GM21717 (cell line): Measurements from ENCODE around the gene SLF2.
"Not testable (repeated sequence)": the region's sequence is repeated elsewhere in the genome, so short reads cannot be mapped to it uniquely, and the experiment has no call there.

Experiments
- ATAC-seq: cut with Tn5 transposase; IDR thresholded peaks from one replicate; pipeline ENCODE4 v1.9.1; 2021; ENCODE audit warnings: mild to moderate bottlenecking, moderate library complexity; ENCODE audit not compliant: unreplicated experiment

Gene SLF2

GRCh38 chr10:100960251-100960650 is 47.5 kb downstream of the SLF2 start:
- ATAC-seq, result no peak

- ATAC-seq, result no peak
Measured at GRCh38 chr10:100962351-100963080, 49.8 kb downstream of the SLF2 start.

GRCh38 chr10:100963826-100964225 is 51.1 kb downstream of the SLF2 start:
- ATAC-seq, result no peak

GRCh38 chr10:100965820-100966219 is 53.1 kb downstream of the SLF2 start:
- ATAC-seq, result no peak

- no peak for ATAC-seq
Measured at GRCh38 chr10:100966887-100967286, 54.1 kb downstream of the SLF2 start.

- no peak for ATAC-seq
Measured at GRCh38 chr10:100967332-100967731, 54.6 kb downstream of the SLF2 start.

GRCh38 chr10:100968062-100968736 is 55.4 kb downstream of the SLF2 start:
- no peak for ATAC-seq

GRCh38 chr10:100968863-100969186 is 56.1 kb downstream of the SLF2 start:
- ATAC-seq, result no peak

GRCh38 chr10:100969187-100970075 is 56.7 kb downstream of the SLF2 start, which contains the start of gene SEMA4G:
Gene SEMA4G (plus strand): TSS chr10:100969504. CDS start chr10:100972913, 3,409 bp downstream.
- no peak for ATAC-seq

GRCh38 chr10:100970076-100970913 is 57.5 kb downstream of the SLF2 start:
- no peak for ATAC-seq

GRCh38 chr10:100970914-100971811 is 58.4 kb downstream of the SLF2 start:
- ATAC-seq, result no peak

GRCh38 chr10:100972115-100972903 is 59.5 kb downstream of the SLF2 start:
- ATAC-seq, result no peak

- no peak for ATAC-seq
Measured at GRCh38 chr10:100972904-100973535, 60.3 kb downstream of the SLF2 start.

GRCh38 chr10:100975397-100975796 is 62.6 kb downstream of the SLF2 start:
- not testable (repeated sequence) for ATAC-seq

GRCh38 chr10:100976906-100977305 is 64.1 kb downstream of the SLF2 start:
- ATAC-seq, result no peak

GRCh38 chr10:100977436-100977835 is 64.7 kb downstream of the SLF2 start:
- no peak for ATAC-seq

- no peak for ATAC-seq
Measured at GRCh38 chr10:100978121-100978900, 65.5 kb downstream of the SLF2 start.

GRCh38 chr10:100978901-100979195 is 66.1 kb downstream of the SLF2 start:
- no peak for ATAC-seq
